SK-N-SH treated with all-trans-retinoic acid at 6 μM for 48 hours (cell line): ENCODE data around the gene NEURL1B.

Experiments used
- ATAC-seq: fragments of 200-7000 bp; cut with Tn5 transposase; 3 replicates; pipeline ENCODE4 v1.9.1; 2020; ENCODE audit warnings: mild to moderate bottlenecking, moderate library complexity
- ARNTL ChIP-seq: fragments of 450-650 bp; formaldehyde crosslinking; IDR thresholded peaks from 2 replicates; pipeline ENCODE4 v1.5.0; 2020; ENCODE audit warnings: low read depth, mild to moderate bottlenecking, moderate library complexity, borderline replicate concordance
- BACH2 ChIP-seq: fragments of 250-450 bp; sonication (Bioruptor Pico); IDR thresholded peaks from 2 replicates; pipeline ENCODE4 v1.9.0; 2021; ENCODE audit warnings: mild to moderate bottlenecking, borderline replicate concordance
- ESRRG ChIP-seq: fragments of 250-450 bp; sonication (Bioruptor Pico); IDR thresholded peaks from 2 replicates; pipeline ENCODE4 v1.6.1; 2021; ENCODE audit warnings: mild to moderate bottlenecking
- GLIS3 ChIP-seq: fragments of 250-450 bp; sonication (Bioruptor Pico); IDR thresholded peaks from 2 replicates; pipeline ENCODE4 v1.5.0; 2020; ENCODE audit warnings: mild to moderate bottlenecking, moderate library complexity
- OSR1 ChIP-seq: fragments of 250-450 bp; sonication (Bioruptor Pico); IDR thresholded peaks from 2 replicates; pipeline ENCODE4 v1.8.0; 2022; ENCODE audit warnings: moderate library complexity, mild to moderate bottlenecking, inconsistent platforms
- PPARA ChIP-seq: fragments of 250-450 bp; sonication (Bioruptor Pico); IDR thresholded peaks from 2 replicates; pipeline ENCODE4 v1.5.0; 2020; ENCODE audit warnings: mild to moderate bottlenecking, borderline replicate concordance
- RARB ChIP-seq: fragments of 250-450 bp; sonication (Bioruptor Pico); IDR thresholded peaks from 2 replicates; pipeline ENCODE4 v1.8.0; 2021; ENCODE audit warnings: mild to moderate bottlenecking, moderate library complexity
- SNAI2 ChIP-seq: fragments of 250-450 bp; sonication (Bioruptor Pico); IDR thresholded peaks from 2 replicates; pipeline ENCODE4 v1.5.0; 2020; ENCODE audit warnings: mild to moderate bottlenecking, moderate library complexity
- TCF4 ChIP-seq: fragments of 250-450 bp; sonication (Bioruptor Pico); IDR thresholded peaks from 2 replicates; pipeline ENCODE4 v1.8.0; 2021; ENCODE audit warnings: mild to moderate bottlenecking, moderate library complexity, borderline replicate concordance
- TOX ChIP-seq: fragments of 250-450 bp; sonication (Bioruptor Pico); IDR thresholded peaks from 2 replicates; pipeline ENCODE4 v1.8.0; 2021; ENCODE audit warnings: mild to moderate bottlenecking, moderate library complexity, borderline replicate concordance
- ZC3H10 ChIP-seq: fragments of 250-450 bp; sonication (Bioruptor Pico); IDR thresholded peaks from 2 replicates; pipeline ENCODE4 v1.5.1; 2021; ENCODE audit warnings: mild to moderate bottlenecking, moderate library complexity
- ZFP3 ChIP-seq: fragments of 250-450 bp; sonication (Bioruptor Pico); IDR thresholded peaks from 2 replicates; pipeline ENCODE4 v1.5.0; 2020; ENCODE audit warnings: mild to moderate bottlenecking, moderate library complexity
- ZFP30 ChIP-seq: fragments of 450-650 bp; formaldehyde crosslinking; IDR thresholded peaks from 2 replicates; pipeline ENCODE4 v1.5.0; 2022; ENCODE audit warnings: mild to moderate bottlenecking, moderate library complexity
- ZNF565 ChIP-seq: fragments of 450-650 bp; formaldehyde crosslinking; conservative IDR thresholded peaks from 2 replicates; pipeline ENCODE4 v1.5.0; 2020; ENCODE audit warnings: low read depth, mild to moderate bottlenecking, moderate library complexity
- ZNF70 ChIP-seq: fragments of 450-650 bp; formaldehyde crosslinking; IDR thresholded peaks from 2 replicates; pipeline ENCODE4 v1.5.0; 2020; ENCODE audit warnings: mild to moderate bottlenecking, moderate library complexity
- ZNF8 ChIP-seq: fragments of 450-650 bp; formaldehyde crosslinking; IDR thresholded peaks from 2 replicates; pipeline ENCODE4 v1.5.0; 2020; ENCODE audit warnings: mild to moderate bottlenecking, moderate library complexity
- TF ChIP-seq, protein P1 (sequence below): fragments of 250-450 bp; sonication (Bioruptor Pico); IDR thresholded peaks from 2 replicates; pipeline ENCODE4 v1.8.0; 2020; ENCODE audit warnings: mild to moderate bottlenecking, moderate library complexity, borderline replicate concordance
- TF ChIP-seq, protein P2 (sequence below): fragments of 250-450 bp; sonication (Bioruptor Pico); IDR thresholded peaks from 2 replicates; pipeline ENCODE4 v1.5.1; 2020; ENCODE audit warnings: low read depth, mild to moderate bottlenecking, moderate library complexity
- TF ChIP-seq, protein P3 (sequence below): fragments of 250-450 bp; sonication (Bioruptor Pico); IDR thresholded peaks from 2 replicates; pipeline ENCODE4 v1.5.0; 2020; ENCODE audit warnings: mild to moderate bottlenecking, moderate library complexity
- TF ChIP-seq, protein P4 (sequence below): fragments of 250-450 bp; sonication (Bioruptor Pico); IDR thresholded peaks from 2 replicates; pipeline ENCODE4 v1.5.1; 2021; ENCODE audit warnings: mild to moderate bottlenecking, moderate library complexity
- TF ChIP-seq, protein P5 (sequence below): fragments of 250-450 bp; sonication (Bioruptor Pico); IDR thresholded peaks from 2 replicates; pipeline ENCODE4 v1.8.0; 2021; ENCODE audit warnings: low read depth, mild to moderate bottlenecking, moderate library complexity, borderline replicate concordance

NEURL1B gene

DNA sequence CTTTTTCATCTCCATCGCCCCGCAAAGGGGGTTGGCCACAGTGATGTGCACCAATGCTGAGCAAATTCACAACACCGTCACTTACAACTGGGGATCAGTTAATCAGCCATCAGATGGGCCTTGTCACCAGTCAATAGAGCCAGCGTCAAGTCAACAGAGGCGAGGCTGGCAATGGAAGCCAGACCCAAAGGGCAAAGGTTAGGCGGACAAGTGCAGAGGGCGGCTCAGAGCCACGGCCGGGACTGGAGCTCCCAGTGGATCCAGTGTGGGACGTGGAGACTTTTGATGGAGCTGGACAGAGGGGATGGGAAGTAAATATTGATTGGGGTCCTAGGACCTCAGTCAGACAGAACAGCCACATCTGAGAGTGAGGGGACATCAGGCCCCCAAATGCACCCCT, 84.2 kb downstream of the NEURL1B start:
- TF ChIP-seq OSR1 (CRISPR knock-in tag) (no peak), ARNTL (CRISPR knock-in tag) (no peak), TCF4 (CRISPR knock-in tag) (no peak), ZC3H10 (CRISPR knock-in tag) (no peak), ZNF565 (CRISPR knock-in tag) (no peak), ESRRG (CRISPR knock-in tag) (no peak), RARB (CRISPR knock-in tag) (no peak), GLIS3 (CRISPR knock-in tag) (no peak), SNAI2 (CRISPR knock-in tag) (no peak), ZNF8 (no peak)
- TF ChIP-seq, protein P1, sequence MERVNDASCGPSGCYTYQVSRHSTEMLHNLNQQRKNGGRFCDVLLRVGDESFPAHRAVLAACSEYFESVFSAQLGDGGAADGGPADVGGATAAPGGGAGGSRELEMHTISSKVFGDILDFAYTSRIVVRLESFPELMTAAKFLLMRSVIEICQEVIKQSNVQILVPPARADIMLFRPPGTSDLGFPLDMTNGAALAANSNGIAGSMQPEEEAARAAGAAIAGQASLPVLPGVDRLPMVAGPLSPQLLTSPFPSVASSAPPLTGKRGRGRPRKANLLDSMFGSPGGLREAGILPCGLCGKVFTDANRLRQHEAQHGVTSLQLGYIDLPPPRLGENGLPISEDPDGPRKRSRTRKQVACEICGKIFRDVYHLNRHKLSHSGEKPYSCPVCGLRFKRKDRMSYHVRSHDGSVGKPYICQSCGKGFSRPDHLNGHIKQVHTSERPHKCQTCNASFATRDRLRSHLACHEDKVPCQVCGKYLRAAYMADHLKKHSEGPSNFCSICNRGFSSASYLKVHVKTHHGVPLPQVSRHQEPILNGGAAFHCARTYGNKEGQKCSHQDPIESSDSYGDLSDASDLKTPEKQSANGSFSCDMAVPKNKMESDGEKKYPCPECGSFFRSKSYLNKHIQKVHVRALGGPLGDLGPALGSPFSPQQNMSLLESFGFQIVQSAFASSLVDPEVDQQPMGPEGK (CRISPR knock-in tag) = no peak
- ATAC-seq = no peak

DNA sequence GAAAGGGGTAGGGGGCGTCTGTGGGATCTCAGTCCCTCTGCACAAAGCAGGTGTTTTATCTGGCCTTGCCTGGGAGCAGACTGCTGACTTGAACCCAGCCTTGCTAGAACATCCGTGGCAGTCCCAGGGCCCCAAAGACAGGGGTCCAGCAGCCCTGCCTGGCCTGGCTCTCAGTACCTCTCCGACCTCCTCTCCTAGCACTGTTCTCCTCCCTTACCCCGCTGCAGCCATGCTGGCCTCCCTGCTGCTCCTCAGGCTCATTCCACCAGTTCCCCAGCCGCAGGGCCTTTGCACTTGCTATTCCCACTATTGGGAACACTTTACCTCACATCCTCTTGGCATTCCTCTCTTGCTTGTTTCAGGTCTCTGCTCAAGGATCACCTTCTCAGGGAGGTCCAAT, 84.7 kb downstream of the NEURL1B start:
- TF ChIP-seq TOX (no peak), ESRRG (CRISPR knock-in tag) (no peak), SNAI2 (CRISPR knock-in tag) (no peak), TCF4 (CRISPR knock-in tag) (no peak), ZNF70 (CRISPR knock-in tag) (no peak), ZFP3 (no peak), BACH2 (CRISPR knock-in tag) (no peak), ZNF8 (no peak), ZFP30 (CRISPR knock-in tag) (no peak), ZC3H10 (CRISPR knock-in tag) (no peak), ZNF565 (CRISPR knock-in tag) (no peak), GLIS3 (CRISPR knock-in tag) (no peak), PPARA (CRISPR knock-in tag) (no peak), ARNTL (CRISPR knock-in tag) (no peak)
- TF ChIP-seq, protein P2, sequence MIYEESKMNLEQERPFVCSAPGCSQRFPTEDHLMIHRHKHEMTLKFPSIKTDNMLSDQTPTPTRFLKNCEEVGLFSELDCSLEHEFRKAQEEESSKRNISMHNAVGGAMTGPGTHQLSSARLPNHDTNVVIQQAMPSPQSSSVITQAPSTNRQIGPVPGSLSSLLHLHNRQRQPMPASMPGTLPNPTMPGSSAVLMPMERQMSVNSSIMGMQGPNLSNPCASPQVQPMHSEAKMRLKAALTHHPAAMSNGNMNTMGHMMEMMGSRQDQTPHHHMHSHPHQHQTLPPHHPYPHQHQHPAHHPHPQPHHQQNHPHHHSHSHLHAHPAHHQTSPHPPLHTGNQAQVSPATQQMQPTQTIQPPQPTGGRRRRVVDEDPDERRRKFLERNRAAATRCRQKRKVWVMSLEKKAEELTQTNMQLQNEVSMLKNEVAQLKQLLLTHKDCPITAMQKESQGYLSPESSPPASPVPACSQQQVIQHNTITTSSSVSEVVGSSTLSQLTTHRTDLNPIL = no peak
- TF ChIP-seq, protein P3, sequence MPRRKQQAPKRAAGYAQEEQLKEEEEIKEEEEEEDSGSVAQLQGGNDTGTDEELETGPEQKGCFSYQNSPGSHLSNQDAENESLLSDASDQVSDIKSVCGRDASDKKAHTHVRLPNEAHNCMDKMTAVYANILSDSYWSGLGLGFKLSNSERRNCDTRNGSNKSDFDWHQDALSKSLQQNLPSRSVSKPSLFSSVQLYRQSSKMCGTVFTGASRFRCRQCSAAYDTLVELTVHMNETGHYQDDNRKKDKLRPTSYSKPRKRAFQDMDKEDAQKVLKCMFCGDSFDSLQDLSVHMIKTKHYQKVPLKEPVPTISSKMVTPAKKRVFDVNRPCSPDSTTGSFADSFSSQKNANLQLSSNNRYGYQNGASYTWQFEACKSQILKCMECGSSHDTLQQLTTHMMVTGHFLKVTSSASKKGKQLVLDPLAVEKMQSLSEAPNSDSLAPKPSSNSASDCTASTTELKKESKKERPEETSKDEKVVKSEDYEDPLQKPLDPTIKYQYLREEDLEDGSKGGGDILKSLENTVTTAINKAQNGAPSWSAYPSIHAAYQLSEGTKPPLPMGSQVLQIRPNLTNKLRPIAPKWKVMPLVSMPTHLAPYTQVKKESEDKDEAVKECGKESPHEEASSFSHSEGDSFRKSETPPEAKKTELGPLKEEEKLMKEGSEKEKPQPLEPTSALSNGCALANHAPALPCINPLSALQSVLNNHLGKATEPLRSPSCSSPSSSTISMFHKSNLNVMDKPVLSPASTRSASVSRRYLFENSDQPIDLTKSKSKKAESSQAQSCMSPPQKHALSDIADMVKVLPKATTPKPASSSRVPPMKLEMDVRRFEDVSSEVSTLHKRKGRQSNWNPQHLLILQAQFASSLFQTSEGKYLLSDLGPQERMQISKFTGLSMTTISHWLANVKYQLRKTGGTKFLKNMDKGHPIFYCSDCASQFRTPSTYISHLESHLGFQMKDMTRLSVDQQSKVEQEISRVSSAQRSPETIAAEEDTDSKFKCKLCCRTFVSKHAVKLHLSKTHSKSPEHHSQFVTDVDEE (CRISPR knock-in tag) = no peak
- TF ChIP-seq, protein P4, sequence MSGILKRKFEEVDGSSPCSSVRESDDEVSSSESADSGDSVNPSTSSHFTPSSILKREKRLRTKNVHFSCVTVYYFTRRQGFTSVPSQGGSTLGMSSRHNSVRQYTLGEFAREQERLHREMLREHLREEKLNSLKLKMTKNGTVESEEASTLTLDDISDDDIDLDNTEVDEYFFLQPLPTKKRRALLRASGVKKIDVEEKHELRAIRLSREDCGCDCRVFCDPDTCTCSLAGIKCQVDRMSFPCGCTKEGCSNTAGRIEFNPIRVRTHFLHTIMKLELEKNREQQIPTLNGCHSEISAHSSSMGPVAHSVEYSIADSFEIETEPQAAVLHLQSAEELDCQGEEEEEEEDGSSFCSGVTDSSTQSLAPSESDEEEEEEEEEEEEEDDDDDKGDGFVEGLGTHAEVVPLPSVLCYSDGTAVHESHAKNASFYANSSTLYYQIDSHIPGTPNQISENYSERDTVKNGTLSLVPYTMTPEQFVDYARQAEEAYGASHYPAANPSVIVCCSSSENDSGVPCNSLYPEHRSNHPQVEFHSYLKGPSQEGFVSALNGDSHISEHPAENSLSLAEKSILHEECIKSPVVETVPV (CRISPR knock-in tag) = no peak
- TF ChIP-seq, protein P5, sequence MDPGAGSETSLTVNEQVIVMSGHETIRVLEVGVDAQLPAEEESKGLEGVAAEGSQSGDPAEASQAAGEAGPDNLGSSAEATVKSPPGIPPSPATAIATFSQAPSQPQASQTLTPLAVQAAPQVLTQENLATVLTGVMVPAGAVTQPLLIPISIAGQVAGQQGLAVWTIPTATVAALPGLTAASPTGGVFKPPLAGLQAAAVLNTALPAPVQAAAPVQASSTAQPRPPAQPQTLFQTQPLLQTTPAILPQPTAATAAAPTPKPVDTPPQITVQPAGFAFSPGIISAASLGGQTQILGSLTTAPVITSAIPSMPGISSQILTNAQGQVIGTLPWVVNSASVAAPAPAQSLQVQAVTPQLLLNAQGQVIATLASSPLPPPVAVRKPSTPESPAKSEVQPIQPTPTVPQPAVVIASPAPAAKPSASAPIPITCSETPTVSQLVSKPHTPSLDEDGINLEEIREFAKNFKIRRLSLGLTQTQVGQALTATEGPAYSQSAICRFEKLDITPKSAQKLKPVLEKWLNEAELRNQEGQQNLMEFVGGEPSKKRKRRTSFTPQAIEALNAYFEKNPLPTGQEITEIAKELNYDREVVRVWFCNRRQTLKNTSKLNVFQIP (CRISPR knock-in tag) = no peak
- TF ChIP-seq, protein P1 (CRISPR knock-in tag) = no peak
- TF ChIP-seq, all 23 proteins: peak for 0
- no peak for ATAC-seq
